Cortex of kidney (tissue), 1 donor: ENCODE measurements around the gene PBX3.

Experiments
- DNase-seq: peaks from one replicate; lab custom pipeline; 2025; lab: John Stamatoyannopoulos, UW

Gene PBX3

DNA sequence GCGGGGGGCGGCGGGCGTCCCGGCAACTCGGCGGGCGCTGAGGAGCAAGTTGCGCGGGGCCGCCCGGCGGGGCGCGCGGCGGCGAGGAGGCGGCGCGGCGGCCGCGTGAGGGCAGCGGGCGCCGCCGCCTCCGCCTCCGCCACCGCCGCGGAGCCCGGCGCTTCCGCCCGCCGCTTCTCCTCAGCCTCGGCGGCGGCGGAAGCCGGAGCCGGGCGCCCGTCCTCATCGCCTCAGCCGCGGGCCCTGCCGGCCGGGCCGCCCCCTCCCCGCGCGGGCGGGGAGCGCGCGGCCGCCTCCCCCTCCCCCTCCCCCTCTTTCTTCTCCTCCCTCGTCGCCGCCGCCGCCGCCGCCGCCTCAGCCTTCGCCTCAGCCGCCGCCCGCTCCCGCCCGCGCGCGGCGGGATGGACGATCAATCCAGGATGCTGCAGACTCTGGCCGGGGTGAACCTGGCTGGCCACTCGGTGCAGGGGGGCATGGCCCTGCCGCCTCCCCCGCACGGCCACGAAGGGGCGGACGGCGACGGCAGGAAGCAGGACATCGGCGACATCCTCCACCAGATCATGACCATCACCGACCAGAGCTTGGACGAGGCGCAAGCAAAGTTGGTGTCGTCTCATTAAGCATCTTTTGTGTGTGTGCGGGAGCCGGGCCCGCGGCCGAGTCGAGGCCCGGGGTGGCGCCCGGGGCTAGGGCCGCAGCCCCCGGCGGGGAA, at the start of gene PBX3:
TSS of gene PBX3 (plus strand) at position 321 of the 712 bp plus-strand sequence.
- DNase-seq, result no peak

DNA sequence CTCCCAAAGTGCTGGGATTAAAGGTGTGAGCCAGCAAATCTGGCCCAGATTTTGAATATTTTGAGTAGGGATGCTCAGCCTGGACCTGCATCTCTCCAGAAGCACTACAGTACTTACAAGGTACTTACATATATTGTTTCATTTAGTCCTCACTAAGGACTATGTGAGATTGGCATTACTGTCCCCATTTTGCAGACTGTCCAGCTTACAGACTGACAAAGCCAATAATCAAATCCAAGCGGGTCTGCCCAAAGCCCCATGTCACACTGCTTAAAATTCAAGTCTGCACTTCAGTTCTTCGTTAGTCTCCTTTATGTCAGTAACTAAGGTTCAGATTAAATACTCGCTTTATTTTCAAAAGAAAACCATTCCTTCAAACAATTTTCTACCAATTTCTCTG, 47.3 kb upstream of the PBX3 start:
- no peak for DNase-seq

GRCh38 chr9:125700791-125701190, 46.4 kb upstream of the PBX3 start:
- no peak for DNase-seq

GRCh38 chr9:125701351-125701750, 45.8 kb upstream of the PBX3 start:
- no peak for DNase-seq

DNA sequence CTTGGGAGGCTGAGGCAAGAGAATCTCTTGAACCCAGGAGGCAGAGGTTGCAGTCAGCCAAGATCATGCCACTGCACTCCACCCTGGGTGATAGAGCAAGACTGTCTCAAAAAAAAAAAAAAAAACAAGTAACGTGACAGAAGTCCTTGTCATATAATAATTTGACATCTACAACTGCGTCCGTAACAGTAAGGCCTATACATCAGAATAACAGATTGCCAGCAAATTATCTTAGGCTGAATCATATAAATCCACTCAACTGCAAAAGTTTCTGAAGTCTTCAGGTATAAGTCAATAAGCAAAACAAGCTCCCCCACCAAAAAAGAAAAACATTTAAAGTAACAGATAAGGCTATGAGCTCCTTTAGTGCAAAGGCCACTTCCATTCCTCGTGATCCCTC, 43.5 kb upstream of the PBX3 start:
- DNase-seq, result no peak

- DNase-seq, result no peak
Observed at GRCh38 chr9:125705893-125706292, 41.3 kb upstream of the PBX3 start.

GRCh38 chr9:125706651-125707471, 40.3 kb upstream of the PBX3 start, which contains the start of gene MAPKAP1:
TSS of gene MAPKAP1 (minus strand) at chr9:125707208. CDS start at chr9:125672574, 34,634 bp downstream.
- DNase-seq, result peak; percentile 32

- no peak for DNase-seq
Observed at GRCh38 chr9:125707472-125707804, 39.7 kb upstream of the PBX3 start.

GRCh38 chr9:125726456-125727132, 20.6 kb upstream of the PBX3 start:
- no peak for DNase-seq

- DNase-seq, result no peak
Observed at GRCh38 chr9:125730168-125730567, 17.0 kb upstream of the PBX3 start.

GRCh38 chr9:125732562-125732961, 14.6 kb upstream of the PBX3 start:
- no peak for DNase-seq

- DNase-seq, result no peak
Observed at GRCh38 chr9:125739436-125739835, 7.7 kb upstream of the PBX3 start.

DNA sequence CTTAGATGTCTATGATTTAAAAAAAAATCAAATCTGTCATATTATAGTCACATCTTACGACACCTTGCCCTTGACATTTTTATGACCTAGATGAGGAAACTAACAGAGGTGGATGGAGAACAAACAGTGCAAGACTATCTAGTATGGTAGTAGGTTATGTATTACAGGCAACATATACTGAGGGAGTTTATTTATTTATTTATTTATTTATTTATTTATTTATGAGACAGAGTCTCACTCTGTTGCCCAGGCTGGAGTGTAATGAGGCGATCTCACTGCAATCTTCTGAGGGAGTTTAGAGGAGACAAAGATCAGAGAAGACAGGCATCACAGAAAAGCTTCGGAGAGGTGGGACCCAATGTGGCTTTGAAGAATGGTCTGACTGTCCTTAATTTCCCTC, 4.5 kb upstream of the PBX3 start:
- DNase-seq, result no peak

DNA sequence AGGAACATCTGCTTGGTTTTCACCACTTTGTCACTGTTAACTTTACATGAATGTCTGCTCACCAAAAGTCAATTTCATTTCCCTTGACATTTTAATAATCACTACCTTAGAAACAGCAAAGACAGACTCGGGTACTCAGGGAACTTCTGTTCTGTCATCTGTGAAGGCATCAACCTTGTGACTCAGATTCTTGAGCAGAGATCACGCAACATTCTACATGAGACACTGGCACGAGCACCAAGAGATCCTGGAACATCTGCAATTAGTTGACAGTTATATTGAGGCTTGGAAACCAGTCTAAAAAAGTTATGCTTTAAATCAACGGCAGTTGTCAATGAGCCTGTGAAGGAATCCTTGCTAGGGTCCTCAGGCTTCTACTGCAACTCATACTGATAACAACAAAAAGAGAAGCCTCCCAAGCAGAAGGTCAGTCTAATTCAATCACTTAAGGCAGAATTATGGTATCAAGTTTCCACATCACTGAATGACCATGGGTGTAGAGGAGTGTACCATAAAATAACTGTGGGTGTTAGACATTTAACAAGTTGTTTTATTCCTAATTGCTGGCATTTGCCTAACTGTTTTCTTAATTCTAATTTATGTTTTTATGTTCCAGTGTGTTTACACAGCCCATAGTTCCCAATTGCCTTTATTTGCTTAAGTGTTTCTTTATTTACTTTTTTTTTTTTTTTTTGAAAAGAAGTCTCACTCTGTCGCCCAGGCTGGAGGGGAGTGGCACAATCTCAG, 3.3 kb upstream of the PBX3 start:
- DNase-seq, result no peak

GRCh38 chr9:125744616-125745015, 2.6 kb upstream of the PBX3 start:
- no peak for DNase-seq

- DNase-seq, result no peak
Observed at GRCh38 chr9:125745018-125745417, 2.2 kb upstream of the PBX3 start.

DNA sequence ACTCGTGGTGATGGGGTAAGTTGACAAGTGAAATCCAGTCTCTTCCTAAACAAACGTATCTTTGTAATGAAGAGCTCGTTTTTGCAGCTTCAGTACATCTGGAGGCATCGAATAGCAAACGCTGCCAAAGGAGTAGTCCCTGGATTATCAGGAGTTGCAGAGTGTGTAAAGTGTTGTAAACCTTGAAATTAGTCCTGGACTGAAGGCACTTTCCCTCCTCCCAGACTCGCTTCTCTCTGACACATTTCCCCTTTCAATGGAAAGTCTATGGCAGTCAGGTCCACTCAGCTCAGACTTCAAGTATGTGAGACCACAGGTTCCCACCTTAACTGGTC, 1.5 kb upstream of the PBX3 start:
- no peak for DNase-seq

DNA sequence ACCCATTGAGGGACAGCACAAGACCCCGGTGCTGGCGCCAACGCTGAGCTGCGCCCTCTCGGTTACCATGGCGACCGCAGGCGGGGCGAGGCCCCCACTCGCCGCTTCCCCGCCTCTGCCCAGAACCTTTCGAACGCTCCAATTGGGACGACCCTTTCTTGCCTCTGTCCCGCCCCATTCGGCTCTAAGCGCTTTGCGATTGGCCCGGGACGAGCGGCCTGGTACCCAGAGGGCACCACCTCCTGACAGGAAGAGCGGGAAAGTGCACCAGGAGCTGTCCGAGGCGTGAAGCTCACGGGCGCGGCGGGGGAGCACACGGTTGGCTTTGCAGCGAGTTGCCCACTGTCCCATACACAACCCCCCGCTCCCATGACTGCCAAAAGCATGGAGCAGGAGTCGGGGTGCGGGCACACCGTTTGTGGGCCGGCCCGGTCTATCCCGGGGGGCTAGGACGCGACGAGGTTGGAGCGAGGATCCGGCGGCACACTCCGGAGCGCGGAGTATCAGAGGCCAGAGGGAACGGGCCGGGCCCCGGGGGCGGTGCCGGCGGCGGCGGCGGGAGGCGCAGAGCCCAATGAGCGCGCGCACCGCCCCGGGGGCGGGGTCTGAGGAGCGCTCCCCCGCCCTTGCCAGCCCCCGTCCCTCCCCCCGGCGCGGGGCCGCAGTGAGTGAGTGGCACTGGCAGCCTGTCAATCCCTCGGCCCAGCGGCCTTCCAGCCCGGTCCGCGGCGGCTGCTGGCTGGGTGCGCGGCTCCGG, 978 bp upstream of the PBX3 start:
- DNase-seq, result peak; percentile 35

- no peak for DNase-seq
Observed at GRCh38 chr9:125746774-125747052, 460 bp upstream of the PBX3 start.

GRCh38 chr9:125747765-125748445, 732 bp downstream of the PBX3 start:
- DNase-seq, result no peak

GRCh38 chr9:125748446-125749099, 1.4 kb downstream of the PBX3 start:
- no peak for DNase-seq
